ENCODE measurements around the gene TSN.

The TSN gene

GRCh38 chr2:121776885-121777698, 21.6 kb downstream of the TSN start:
- no peak for TF ChIP-seq CTCF (IDR thresholded peaks at IDR 0.05; ENCODE audit: control extremely low read depth, extremely low read depth, low read depth, missing control alignments)
- ChIA-PET POLR2A (no interaction called here), CTCF (no interaction called here)
- no peak for DNase-seq (ENCODE audit: extremely low spot score)

DNA sequence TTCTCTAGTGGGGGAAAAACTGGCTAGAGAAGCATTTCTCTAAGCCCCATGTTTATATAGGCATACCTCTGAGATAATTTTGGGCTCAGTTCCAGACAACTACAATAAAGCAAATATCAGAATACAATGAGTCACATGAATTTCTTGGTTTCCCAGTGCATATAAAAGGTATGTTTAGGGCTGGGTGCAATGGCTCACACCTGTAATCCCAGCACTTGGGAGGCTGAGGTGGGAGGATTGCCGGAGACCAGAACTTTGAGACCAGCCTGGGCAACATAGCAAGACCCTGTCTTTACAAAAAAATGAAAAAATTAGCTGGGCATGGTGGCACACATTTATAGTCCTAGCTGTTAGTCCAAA, 22.2 kb downstream of the TSN start:
- DNase-seq (ENCODE audit: extremely low spot score), result no peak
- ChIA-PET POLR2A (no interaction called here), CTCF (no interaction called here)
- TF ChIP-seq CTCF (IDR thresholded peaks at IDR 0.05; ENCODE audit: control extremely low read depth, extremely low read depth, low read depth, missing control alignments), result no peak

- ChIA-PET POLR2A (no interaction called here), CTCF (interaction anchor here (1.0 kb wide), 1 partner anchor 21 kb away, joined by 3 read pairs; no protein-coding TSS in a partner anchor)
- TF ChIP-seq CTCF (IDR thresholded peaks at IDR 0.05; ENCODE audit: control extremely low read depth, extremely low read depth, low read depth, missing control alignments), result no peak
- DNase-seq (ENCODE audit: extremely low spot score), result no peak
Observed at GRCh38 chr2:121778741-121779487, 23.5 kb downstream of the TSN start.

- TF ChIP-seq CTCF (IDR thresholded peaks at IDR 0.05; ENCODE audit: control extremely low read depth, extremely low read depth, low read depth, missing control alignments), result no peak
- ChIA-PET POLR2A (no interaction called here), CTCF (no interaction called here)
- no peak for DNase-seq (ENCODE audit: extremely low spot score)
Observed at GRCh38 chr2:121783180-121783579, 27.7 kb downstream of the TSN start.

DNA sequence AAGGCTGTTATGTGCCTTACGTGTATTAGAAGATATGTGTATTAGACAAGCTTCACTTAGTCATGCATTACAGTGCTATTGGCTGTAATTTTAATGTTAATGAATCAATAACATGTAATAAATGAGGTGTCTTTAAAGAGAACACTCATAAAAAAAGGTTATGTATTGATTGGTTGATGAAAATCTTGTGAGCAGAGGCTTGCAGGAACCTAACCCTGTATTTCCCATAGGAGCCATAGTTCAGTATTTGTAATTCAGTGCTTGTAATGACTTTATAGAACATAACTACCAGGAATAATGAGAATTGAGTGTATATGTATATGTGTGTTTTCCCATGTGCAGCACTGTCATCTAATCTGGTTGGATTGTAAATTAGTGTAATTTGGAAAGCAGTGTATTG, 33.2 kb downstream of the TSN start:
- DNase-seq (ENCODE audit: extremely low spot score), result no peak
- CTCF ChIA-PET, result no interaction called here
- TF ChIP-seq CTCF (IDR thresholded peaks at IDR 0.05; ENCODE audit: control extremely low read depth, extremely low read depth, low read depth, missing control alignments), result no peak
- POLR2A ChIA-PET, result no interaction called here

DNA sequence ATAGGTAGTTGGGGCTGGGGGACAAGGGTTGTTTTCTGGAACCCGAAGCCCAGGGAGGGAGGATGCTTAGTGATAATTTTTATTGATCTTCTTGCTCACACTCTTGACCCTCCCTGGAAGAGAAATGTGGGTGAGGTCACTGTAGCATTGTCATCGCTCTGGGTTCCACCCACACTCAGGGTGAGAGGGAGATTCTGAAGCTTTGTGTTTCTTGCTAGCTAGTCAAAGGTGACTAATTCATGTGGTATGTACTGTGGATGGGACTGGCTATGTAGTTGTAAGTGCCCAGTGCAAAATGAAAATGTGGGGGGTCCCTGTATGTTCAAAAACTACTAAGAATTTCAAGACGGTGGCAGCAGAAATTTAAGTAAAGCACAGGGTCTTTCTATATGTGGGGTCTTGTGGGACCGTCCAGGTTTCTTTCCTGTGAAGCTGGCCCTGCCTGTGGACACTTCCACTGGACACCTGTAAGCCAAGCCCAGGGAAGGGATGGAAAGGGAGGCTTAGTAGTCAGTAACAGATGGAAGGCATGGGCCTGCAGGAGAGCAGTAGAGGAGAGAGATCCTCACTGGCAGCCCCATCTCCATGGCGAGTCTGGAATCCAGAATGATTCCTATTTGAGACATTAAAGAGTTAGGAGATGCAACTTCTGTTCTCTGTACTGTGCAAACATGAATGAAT, 35.0 kb downstream of the TSN start:
- POLR2A ChIA-PET, result no interaction called here
- CTCF ChIA-PET, result no interaction called here
- no peak for DNase-seq (ENCODE audit: extremely low spot score)
- TF ChIP-seq CTCF (IDR thresholded peaks at IDR 0.05; ENCODE audit: control extremely low read depth, extremely low read depth, low read depth, missing control alignments), result no peak
